ENCODE results near the gene FLACC1. TPM values are rescaled to one million over a fixed set of nuclear protein-coding genes. Genes with fewer than 3 reads are reported as not detected.

The FLACC1 gene
- total RNA-seq, 4 donors from 2014 or later = 2.3 to 5.0 (median 3.4) TPM

DNA sequence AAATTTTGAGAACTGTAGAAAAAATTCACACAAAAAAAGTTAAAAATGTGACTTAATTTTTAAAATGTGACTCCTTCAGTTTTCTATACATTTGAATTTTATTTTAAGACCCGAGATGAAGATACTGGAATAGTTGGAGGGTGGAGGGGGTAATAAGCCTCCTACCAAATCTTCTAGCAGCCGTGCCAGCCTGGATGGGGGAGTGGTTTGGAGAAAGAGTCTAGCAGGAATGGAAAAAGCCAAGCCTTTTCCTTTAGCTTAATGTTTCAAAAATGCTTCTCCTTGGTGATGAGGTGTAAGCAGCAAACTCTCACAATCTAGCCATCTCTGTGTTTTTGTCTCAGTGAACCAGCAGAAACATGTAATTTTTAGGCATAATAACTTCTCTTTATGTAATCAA is 82.1 kb downstream of the FLACC1 start:
- Histone ChIP-seq H3K36me3 (peaks cover 13 to 29% of the 10 kb centered on the region in 2 donors), H3K4me1 (no peaks in the 10 kb centered on the region), H3K9me3 (no peaks in the 10 kb centered on the region), H3K27ac (no peak overlapping the region), H3K27me3 (no peaks in the 10 kb centered on the region), H3K4me3 (replicated peaks in 1 of 3) (no peak overlapping the region)
- intact Hi-C loops (cut with DNase I) = no loop called here
- no peak for DNase-seq
- WGBS, 2 donors = 93 to 94% methylated on average over 2 of the region's 2 CpGs
- no peak for TF ChIP-seq POLR2A (IDR thresholded peaks at IDR 0.05)
- TF ChIP-seq, protein P1, sequence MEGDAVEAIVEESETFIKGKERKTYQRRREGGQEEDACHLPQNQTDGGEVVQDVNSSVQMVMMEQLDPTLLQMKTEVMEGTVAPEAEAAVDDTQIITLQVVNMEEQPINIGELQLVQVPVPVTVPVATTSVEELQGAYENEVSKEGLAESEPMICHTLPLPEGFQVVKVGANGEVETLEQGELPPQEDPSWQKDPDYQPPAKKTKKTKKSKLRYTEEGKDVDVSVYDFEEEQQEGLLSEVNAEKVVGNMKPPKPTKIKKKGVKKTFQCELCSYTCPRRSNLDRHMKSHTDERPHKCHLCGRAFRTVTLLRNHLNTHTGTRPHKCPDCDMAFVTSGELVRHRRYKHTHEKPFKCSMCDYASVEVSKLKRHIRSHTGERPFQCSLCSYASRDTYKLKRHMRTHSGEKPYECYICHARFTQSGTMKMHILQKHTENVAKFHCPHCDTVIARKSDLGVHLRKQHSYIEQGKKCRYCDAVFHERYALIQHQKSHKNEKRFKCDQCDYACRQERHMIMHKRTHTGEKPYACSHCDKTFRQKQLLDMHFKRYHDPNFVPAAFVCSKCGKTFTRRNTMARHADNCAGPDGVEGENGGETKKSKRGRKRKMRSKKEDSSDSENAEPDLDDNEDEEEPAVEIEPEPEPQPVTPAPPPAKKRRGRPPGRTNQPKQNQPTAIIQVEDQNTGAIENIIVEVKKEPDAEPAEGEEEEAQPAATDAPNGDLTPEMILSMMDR (IDR thresholded peaks at IDR 0.05) = no peak

DNA sequence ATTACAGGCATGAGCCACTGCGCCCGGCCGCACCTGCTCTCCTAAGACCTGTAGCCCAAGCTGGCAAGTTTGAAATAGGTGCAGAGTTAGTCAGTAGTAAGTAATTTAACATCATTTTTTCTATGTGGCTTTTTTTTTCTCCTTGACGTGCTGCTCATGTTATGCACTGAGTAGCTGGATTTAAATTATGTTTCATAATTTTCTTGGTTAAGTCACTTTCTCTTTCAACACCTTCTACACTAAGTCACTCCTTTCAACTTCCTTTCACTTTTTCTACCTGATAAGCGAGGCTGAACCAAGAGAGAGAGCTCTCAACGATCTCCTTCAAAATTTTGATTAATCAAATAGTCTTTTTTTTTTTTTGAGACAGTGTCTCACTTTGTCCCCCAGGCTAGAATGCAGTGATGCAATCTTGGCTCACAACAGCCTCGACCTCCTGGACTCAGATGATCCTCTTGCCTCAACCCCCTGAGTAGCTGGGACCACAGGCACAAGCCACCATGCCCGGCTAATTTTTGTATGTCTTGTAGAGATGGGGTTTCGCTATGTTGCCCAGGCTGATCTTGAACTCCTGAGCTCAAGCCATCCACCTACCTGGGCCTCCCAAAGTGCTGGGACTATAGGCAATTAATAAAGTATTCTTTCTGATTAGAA is 83.7 kb downstream of the FLACC1 start:
- no peaks in the 10 kb centered on the region for H3K27me3 ChIP-seq
- TF ChIP-seq, protein P1 (IDR thresholded peaks at IDR 0.05) = no peak
- TF ChIP-seq POLR2A (IDR thresholded peaks at IDR 0.05) = no peak

GRCh38 chr2:201271917-201272316 is 85.2 kb downstream of the FLACC1 start:
- Histone ChIP-seq H3K4me3 (replicated peaks in 1 of 3) (no peak overlapping the region), H3K9me3 (no peaks in the 10 kb centered on the region), H3K36me3 (peaks cover 13 to 26% of the 10 kb centered on the region in 2 donors), H3K4me1 (no peaks in the 10 kb centered on the region), H3K27ac (no peak overlapping the region), H3K27me3 (no peaks in the 10 kb centered on the region)
- no peak for DNase-seq
- WGBS, 2 donors = 93 to 94% methylated on average over 2 of the region's 2 CpGs
- TF ChIP-seq, protein P1 (IDR thresholded peaks at IDR 0.05) = no peak
- TF ChIP-seq POLR2A (IDR thresholded peaks at IDR 0.05) = no peak
- intact Hi-C loops (cut with DNase I) = no loop called here

More for the DNA sequence above, 83.7 kb downstream of the FLACC1 start:
- no peak for DNase-seq
- no peak overlapping the region for H3K4me3 ChIP-seq (replicated peaks in 1 of 3)
- WGBS, 2 donors = 84 to 90% methylated on average over 9 of the region's 9 CpGs
- intact Hi-C loops (cut with DNase I) = no loop called here
- no peaks in the 10 kb centered on the region for H3K4me1 ChIP-seq
- H3K27ac ChIP-seq = no peak overlapping the region
- no peaks in the 10 kb centered on the region for H3K9me3 ChIP-seq
- H3K36me3 ChIP-seq = peaks cover 13 to 29% of the 10 kb centered on the region in 2 donors

GRCh38 chr2:201270293-201271001 is 86.7 kb downstream of the FLACC1 start:
- no peak overlapping the region for H3K4me3 ChIP-seq (replicated peaks in 1 of 3)
- intact Hi-C loops (cut with DNase I) = no loop called here
- H3K4me1 ChIP-seq = no peaks in the 10 kb centered on the region
- 96 to 98% methylated on average over 9 of the region's 9 CpGs for WGBS, 2 donors
- no peak overlapping the region for H3K27ac ChIP-seq
- DNase-seq = no peak
- TF ChIP-seq, protein P1 (IDR thresholded peaks at IDR 0.05) = no peak
- no peak for TF ChIP-seq POLR2A (IDR thresholded peaks at IDR 0.05)
- H3K27me3 ChIP-seq = no peaks in the 10 kb centered on the region
- peaks cover 10 to 18% of the 10 kb centered on the region in 2 donors for H3K36me3 ChIP-seq
- no peaks in the 10 kb centered on the region for H3K9me3 ChIP-seq

DNA sequence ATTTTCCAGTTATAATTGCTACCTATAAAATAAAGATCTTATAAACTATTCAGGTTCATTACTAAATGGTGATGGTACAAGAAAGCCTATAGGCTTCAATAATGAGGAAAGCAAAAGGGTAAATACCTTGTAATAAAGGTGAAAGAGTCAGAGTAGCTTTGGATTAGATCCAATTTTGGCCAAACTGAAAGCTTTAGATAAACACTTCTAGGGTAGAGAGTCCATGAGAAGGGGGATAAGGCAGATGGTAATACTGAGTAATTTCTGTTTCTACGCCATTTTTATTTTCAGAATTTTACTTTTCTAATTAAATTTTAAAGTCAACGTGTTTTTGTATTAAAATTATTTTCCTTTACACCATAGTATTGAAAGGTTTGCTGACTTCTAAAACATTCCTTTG is 87.4 kb downstream of the FLACC1 start:
- H3K4me1 ChIP-seq = no peaks in the 10 kb centered on the region
- intact Hi-C loops (cut with DNase I) = no loop called here
- no peaks in the 10 kb centered on the region for H3K27me3 ChIP-seq
- H3K27ac ChIP-seq = no peak overlapping the region
- no peaks in the 10 kb centered on the region for H3K9me3 ChIP-seq
- H3K4me3 ChIP-seq (replicated peaks in 1 of 3) = no peak overlapping the region
- 87 to 93% methylated on average over 2 of the region's 2 CpGs for WGBS, 2 donors
- peaks cover 5 to 13% of the 10 kb centered on the region in 2 donors for H3K36me3 ChIP-seq
- no peak for TF ChIP-seq POLR2A (IDR thresholded peaks at IDR 0.05)
- DNase-seq = no peak
